GM12874 (cell line): ENCODE measurements around the gene CPAMD8.

ENCODE experiments used
- CTCF ChIP-seq: IDR thresholded peaks from 2 replicates; pipeline ENCODE4 v1.5.1; 2011; ENCODE audit warnings: low read depth, mild to moderate bottlenecking, control low read depth, low read length, moderate library complexity; ENCODE audit not compliant: insufficient read depth

CPAMD8 gene

GRCh38 chr19:16895467-16896145 lies 131.0 kb downstream of the CPAMD8 start:
- TF ChIP-seq CTCF: no peak

GRCh38 chr19:16894080-16894479 lies 132.5 kb downstream of the CPAMD8 start:
- no peak for TF ChIP-seq CTCF

GRCh38 chr19:16893686-16893989 lies 133.0 kb downstream of the CPAMD8 start:
- no peak for TF ChIP-seq CTCF

GRCh38 chr19:16892868-16893685 lies 133.5 kb downstream of the CPAMD8 start:
- TF ChIP-seq CTCF: no peak

- no peak for TF ChIP-seq CTCF
Observed at GRCh38 chr19:16892436-16892835, 134.2 kb downstream of the CPAMD8 start.

GRCh38 chr19:16891696-16892382 lies 134.8 kb downstream of the CPAMD8 start:
- TF ChIP-seq CTCF: no peak

- TF ChIP-seq CTCF: no peak
Observed at GRCh38 chr19:16890461-16891184, 136.0 kb downstream of the CPAMD8 start.
